IMR-90 (cell line): Measurements from ENCODE around the gene IFI44. TPM values are rescaled to one million over a fixed set of nuclear protein-coding genes. Genes with fewer than 3 reads are reported as not detected.

ENCODE experiments used
- ATAC-seq: fragments of 200-7000 bp; cut with Tn5 transposase; 2 replicates; pipeline ENCODE4 v1.9.1; 2020; ENCODE audit warnings: low read depth, mild to moderate bottlenecking, moderate library complexity
- BruUV-seq: library from RNA; stranded (reverse); fragments of 400-500 nt; replicated peaks from 2 replicates; lab custom pipeline; 2021; lab: Mats Ljungman, UMichigan
- CTCF ChIA-PET: fragments of 300-600 bp; formaldehyde crosslinking; extraction: SDS; loops from one replicate; lab custom pipeline; 2021; ENCODE audit warnings: antibody characterized with exemption; lab: Yijun Ruan, JAX
- POLR2A ChIA-PET: fragments of 300-600 bp; sonication (Branson Sonifier 250); formaldehyde crosslinking; loops from one replicate; lab custom pipeline; 2022; ENCODE audit warnings: antibody characterized with exemption; ENCODE audit not compliant: unreplicated experiment; lab: Charles Lee
- DNase-seq: peaks from one replicate; pipeline ENCODE4 v3.0.0; 2013
- H2AFZ ChIP-seq: replicated peaks from 2 replicates; pipeline ENCODE3; 2013; ENCODE audit warnings: low read length, mild to moderate bottlenecking; ENCODE audit not compliant: poor library complexity
- H2AK5ac ChIP-seq: 2 replicates; pipeline ENCODE4 v1.6.1; 2013; ENCODE audit warnings: low read depth, low read length, inconsistent platforms
- H2AK9ac ChIP-seq: replicated peaks from 2 replicates; pipeline ENCODE3; 2013; ENCODE audit warnings: mild to moderate bottlenecking, low read depth, low read length, moderate library complexity; ENCODE audit not compliant: poor library complexity
- H2BK120ac ChIP-seq: 2 replicates; pipeline ENCODE4 v1.6.1; 2013; ENCODE audit warnings: low read depth, low read length, inconsistent platforms
- H2BK15ac ChIP-seq: 3 replicates; pipeline ENCODE4 v1.6.1; 2013; ENCODE audit warnings: low read depth, low read length, inconsistent platforms
- H2BK20ac ChIP-seq: 2 replicates; pipeline ENCODE4 v1.6.1; 2013; ENCODE audit warnings: low read depth, mild to moderate bottlenecking, inconsistent platforms, low read length, moderate library complexity
- H2BK5ac ChIP-seq: 2 replicates; pipeline ENCODE4 v1.6.1; 2013; ENCODE audit warnings: mild to moderate bottlenecking, low read depth, low read length, inconsistent platforms; ENCODE audit not compliant: poor library complexity, severe bottlenecking
- H3K14ac ChIP-seq: replicated peaks from 2 replicates; pipeline ENCODE4 v1.6.1; 2013; ENCODE audit warnings: low read depth, low read length, inconsistent platforms
- H3K18ac ChIP-seq: 2 replicates; pipeline ENCODE4 v1.6.1; 2013; ENCODE audit warnings: low read depth, low read length, control low read depth
- H3K23ac ChIP-seq: 2 replicates; pipeline ENCODE4 v1.6.1; 2013; ENCODE audit warnings: low read depth, low read length, inconsistent platforms
- H3K27ac ChIP-seq: 2 replicates; pipeline ENCODE4 v1.5.1; 2013; ENCODE audit warnings: mild to moderate bottlenecking, control low read depth, low read length; ENCODE audit not compliant: insufficient read depth
- H3K27me3 ChIP-seq: 2 replicates; pipeline ENCODE4 v1.6.1; 2013; ENCODE audit warnings: low read length; ENCODE audit not compliant: control insufficient read depth, insufficient read depth
- H3K36me3 ChIP-seq: 2 replicates; pipeline ENCODE4 v1.6.1; 2013; ENCODE audit warnings: low read length, mixed read lengths; ENCODE audit not compliant: control insufficient read depth, insufficient read depth
- H3K4ac ChIP-seq: 2 replicates; pipeline ENCODE4 v1.6.1; 2013; ENCODE audit warnings: low read depth, low read length, inconsistent platforms
- H3K4me1 ChIP-seq: 2 replicates; pipeline ENCODE4 v1.6.1; 2013; ENCODE audit warnings: low read length, mixed read lengths; ENCODE audit not compliant: control insufficient read depth, insufficient read depth
- H3K4me2 ChIP-seq: 2 replicates; pipeline ENCODE4 v1.6.1; 2013; ENCODE audit warnings: low read depth, mild to moderate bottlenecking, control low read depth, low read length, moderate library complexity
- H3K4me3 ChIP-seq: 2 replicates; pipeline ENCODE4 v1.5.1; 2013; ENCODE audit warnings: low read depth, mild to moderate bottlenecking, control low read depth, low read length, moderate library complexity; ENCODE audit not compliant: insufficient read depth
- H3K56ac ChIP-seq: 2 replicates; pipeline ENCODE4 v1.6.1; 2013; ENCODE audit warnings: low read length, inconsistent platforms; ENCODE audit not compliant: insufficient read depth; ENCODE audit errors: extremely low read depth
- H3K79me1 ChIP-seq, 2 experiments: 2 replicates each; pipeline ENCODE4 v1.6.1; 2013; ENCODE audit warnings: low read length in 2 of 2, inconsistent platforms in 1 of 2, low read depth in 1 of 2
- H3K9ac ChIP-seq: 2 replicates; pipeline ENCODE4 v1.6.1; 2013; ENCODE audit warnings: low read depth, low read length, control low read depth
- H3K9me1 ChIP-seq: 2 replicates; pipeline ENCODE4 v1.6.1; 2013; ENCODE audit warnings: low read length, inconsistent platforms; ENCODE audit not compliant: insufficient read depth
- H3K9me3 ChIP-seq: 2 replicates; pipeline ENCODE4 v1.6.1; 2013; ENCODE audit warnings: low read length; ENCODE audit not compliant: control insufficient read depth, insufficient read depth
- H4K20me1 ChIP-seq: 2 replicates; pipeline ENCODE4 v1.6.1; 2013; ENCODE audit warnings: low read length, inconsistent platforms; ENCODE audit not compliant: insufficient read depth
- H4K5ac ChIP-seq: 2 replicates; pipeline ENCODE4 v1.6.1; 2013; ENCODE audit warnings: mild to moderate bottlenecking, low read depth, low read length, control low read depth
- H4K8ac ChIP-seq, 2 experiments: 2 replicates each; pipeline ENCODE4 v1.6.1; 2013; ENCODE audit warnings: low read depth in 2 of 2, low read length in 2 of 2, control low read depth in 1 of 2, inconsistent platforms in 1 of 2
- H4K91ac ChIP-seq: 2 replicates; pipeline ENCODE4 v1.6.1; 2013; ENCODE audit warnings: low read depth, low read length, inconsistent platforms; ENCODE audit not compliant: insufficient read depth
- CTCF ChIP-seq: conservative IDR thresholded peaks from 2 replicates; pipeline ENCODE4 v1.5.1; 2012; ENCODE audit warnings: mild to moderate bottlenecking, low read depth, low read length, improper control_type of control experiment
- MXI1 ChIP-seq: IDR thresholded peaks from 2 replicates; pipeline ENCODE4 v1.6.1; 2012; ENCODE audit warnings: low read depth, mild to moderate bottlenecking, low read length, moderate library complexity, borderline replicate concordance
- RAD21 ChIP-seq: IDR thresholded peaks from 2 replicates; pipeline ENCODE4 v1.6.1; 2012; ENCODE audit warnings: low read length, improper control_type of control experiment
- RFX5 ChIP-seq: IDR thresholded peaks from 2 replicates; pipeline ENCODE4 v1.8.0; 2012; ENCODE audit warnings: low read depth, mild to moderate bottlenecking, low read length, moderate library complexity
- SMC3 ChIP-seq: fragments of 150-350 bp; IDR thresholded peaks from 2 replicates; pipeline ENCODE4 v1.6.1; 2016; ENCODE audit warnings: low read depth, mild to moderate bottlenecking, antibody characterized with exemption, low read length, moderate library complexity
- WGBS, 2 experiments: methylation state at CpG; one replicate each; pipeline versions ENCODE4 v1.1.5 to v1.1.7; 2013; ENCODE audit warnings: missing lambda C conversion rate in 2 of 2; ENCODE audit not compliant: insufficient read length in 1 of 2; ENCODE audit errors: extremely low coverage in 2 of 2; 5-methylcytosine and 5-hydroxymethylcytosine counted together
- dilution Hi-C: fragments of 300-500 bp; cut with HindIII; formaldehyde crosslinking; loops from one replicate; pipeline ENCODE4 v1.14.3; 2018; ENCODE audit warnings: low sequenced_read_pairs; ENCODE audit not compliant: unreplicated experiment
- in situ Hi-C: fragments of 300-500 bp; cut with MboI; formaldehyde crosslinking; loops from 3 replicates; pipeline ENCODE4 v1.14.3; 2019; ENCODE audit warnings: low sequenced_read_pairs, inconsistent platforms, mixed read lengths
- intact Hi-C: fragments of 100-400 bp; cut with micrococcal nuclease; formaldehyde crosslinking; loops from 2 replicates; pipeline ENCODE4 v1.10.0; 2022
- polyA plus RNA-seq, 3 experiments: library from polyadenylated mRNA; depleted of rRNA; stranded (reverse); fragments of >200 nt; gene quantifications; 2 replicates each; pipeline ENCODE4 v1.2.3, GENCODE V29; 2012; ENCODE audit warnings: low replicate concordance in 1 of 3
- total RNA-seq: library from RNA; depleted of rRNA; stranded (reverse); fragments of >200 nt; gene quantifications from 2 replicates; pipeline ENCODE4 v1.2.3, GENCODE V29; 2012
- TF ChIP-seq, protein P1 (sequence below): fragments of 150-350 bp; IDR thresholded peaks from 2 replicates; pipeline ENCODE4 v1.6.1; 2017; ENCODE audit warnings: mild to moderate bottlenecking, antibody characterized with exemption, low read length, low read depth

IFI44 gene
- total and polyA plus RNA-seq, 2 of the 4 experiments (the other 2 are of a cell fraction): 2.2 to 2.7 TPM

GRCh38 chr1:78617615-78618026 is 32.0 kb upstream of the IFI44 start:
- Histone ChIP-seq H3K79me1 (no peaks in the 10 kb centered on the region), H3K4me1 (peaks cover 2% of the 10 kb centered on the region), H2BK5ac (no peak overlapping the region), H4K91ac (no peak overlapping the region; the same call in 1 of the 2 replicates), H3K27ac (no peak overlapping the region), H3K23ac (no peak overlapping the region), H3K18ac (no peak overlapping the region), H3K27me3 (no peaks in the 10 kb centered on the region), H3K9ac (no peak overlapping the region), H3K36me3 (no peaks in the 10 kb centered on the region), H4K8ac (no peak overlapping the region), H2BK120ac (no peak overlapping the region), H2AK5ac (no peak overlapping the region), H3K4ac (0 out of 2 replicates have a peak overlapping the region, but pooled peaks have one; percentile 16), H2BK20ac (no peak overlapping the region), H3K4me3 (no peak overlapping the region), H3K9me3 (no peaks in the 10 kb centered on the region), H3K56ac (no peak overlapping the region), H3K14ac (no peak overlapping the region), H4K5ac (no peak overlapping the region), H2AK9ac (no peak overlapping the region), H4K20me1 (no peaks in the 10 kb centered on the region), H3K4me2 (no peak overlapping the region), H2AFZ (peak overlapping the region; percentile 88), H3K9me1 (no peaks in the 10 kb centered on the region), H2BK15ac (no peak overlapping the region)
- in situ Hi-C loops: no loop called here
- 0% methylated on average over 1 of the region's 7 CpGs; no CpG with 5 or more reads in 1 of the 2 experiments for WGBS, 2 experiments
- dilution Hi-C loops: no loop called here
- no TSS peak for BruUV-seq
- intact Hi-C loops: loop anchor here (1.0 to 5.0 kb wide), 3 partner anchors 59 to 580 kb away; no protein-coding TSS in a partner anchor
- TF ChIP-seq RAD21: peak; percentile 74
- TF ChIP-seq MXI1: peak; percentile 55; the same call in 1 of the 2 replicates
- TF ChIP-seq, protein P1, sequence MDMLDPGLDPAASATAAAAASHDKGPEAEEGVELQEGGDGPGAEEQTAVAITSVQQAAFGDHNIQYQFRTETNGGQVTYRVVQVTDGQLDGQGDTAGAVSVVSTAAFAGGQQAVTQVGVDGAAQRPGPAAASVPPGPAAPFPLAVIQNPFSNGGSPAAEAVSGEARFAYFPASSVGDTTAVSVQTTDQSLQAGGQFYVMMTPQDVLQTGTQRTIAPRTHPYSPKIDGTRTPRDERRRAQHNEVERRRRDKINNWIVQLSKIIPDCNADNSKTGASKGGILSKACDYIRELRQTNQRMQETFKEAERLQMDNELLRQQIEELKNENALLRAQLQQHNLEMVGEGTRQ: 0 out of 2 replicates have a peak, but pooled peaks have one; percentile 10
- TF ChIP-seq CTCF: peak; percentile 85
- TF ChIP-seq SMC3: peak; percentile 63
- no peak for TF ChIP-seq RFX5
- CTCF ChIA-PET: interaction anchor here (0.6 to 1.7 kb wide), 13 partner anchors 9 to 488 kb away, joined by 3 to 13 read pairs (median 6); partner anchors contain the start of gene IFI44
- POLR2A ChIA-PET: no interaction called here
- DNase-seq: peak; percentile 85
- peak; percentile 71 for ATAC-seq
